COLO668 (cell line): ENCODE measurements around the gene IRF7.

Experiments
- DNase-seq: peaks from one replicate; lab custom pipeline; 2025; ENCODE audit not compliant: unreplicated experiment; lab: John Stamatoyannopoulos, UW

Gene IRF7

GRCh38 chr11:621838-622237, 6.1 kb upstream of the IRF7 start:
- DNase-seq, result no peak

GRCh38 chr11:620935-621814, 5.4 kb upstream of the IRF7 start:
- no peak for DNase-seq

- DNase-seq, result no peak
These were observed 4.5 kb upstream of the IRF7 start for GRCh38 chr11:620201-620600.

- no peak for DNase-seq
These were observed 3.9 kb upstream of the IRF7 start for GRCh38 chr11:619628-620050.

- no peak for DNase-seq
These were observed 3.3 kb upstream of the IRF7 start for GRCh38 chr11:618856-619627.

GRCh38 chr11:617912-618682, 2.3 kb upstream of the IRF7 start:
- no peak for DNase-seq

- DNase-seq, result no peak
These were observed 1.6 kb upstream of the IRF7 start for GRCh38 chr11:617199-617911.

- no peak for DNase-seq
These were observed 809 bp upstream of the IRF7 start for GRCh38 chr11:616320-617198.

- DNase-seq, result no peak
These were observed 887 bp downstream of the IRF7 start for GRCh38 chr11:614623-615503.

- DNase-seq, result no peak
These were observed 1.6 kb downstream of the IRF7 start for GRCh38 chr11:614021-614622.

GRCh38 chr11:613369-613968, 2.3 kb downstream of the IRF7 start:
- DNase-seq, result peak; percentile 54

GRCh38 chr11:612961-613300, 2.8 kb downstream of the IRF7 start:
- no peak for DNase-seq

- peak; percentile 11 for DNase-seq
These were observed 3.4 kb downstream of the IRF7 start for GRCh38 chr11:612201-612960.

- DNase-seq, result no peak
These were observed 4.5 kb downstream of the IRF7 start for GRCh38 chr11:611001-611996.

GRCh38 chr11:610146-610801, 5.5 kb downstream of the IRF7 start:
- no peak for DNase-seq

GRCh38 chr11:609341-609811, 6.4 kb downstream of the IRF7 start:
- no peak for DNase-seq
